Measurements from ENCODE around the gene DDT.
"Not testable (repeated sequence)": the region's sequence is repeated elsewhere in the genome, so short reads cannot be mapped to it uniquely, and the experiment has no call there.

The DDT gene

DNA sequence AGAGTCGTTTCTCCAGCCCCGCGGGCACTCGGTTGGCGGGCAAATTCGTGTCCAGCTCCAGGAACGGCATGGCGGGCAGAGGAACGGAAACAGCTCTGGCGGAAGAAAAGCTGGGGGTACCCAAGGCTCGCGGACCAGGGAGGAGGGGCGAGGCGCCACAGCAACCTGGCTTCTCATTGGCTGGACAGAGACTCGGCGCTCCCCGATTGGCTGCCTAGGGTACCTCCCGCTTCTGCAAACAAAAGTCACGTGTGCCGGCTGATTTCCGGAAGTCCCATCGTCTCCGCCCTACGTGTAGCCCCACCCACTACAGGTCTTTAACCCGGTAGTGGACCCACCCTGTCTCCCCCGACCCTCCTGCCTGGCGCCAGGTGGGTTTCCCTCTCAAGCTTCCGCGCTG lies at the start of gene DDT:
Gene DDT (minus strand): TSS at position 97 of the 400 bp plus-strand sequence. CDS start 27 bp downstream, at position 70.
- not testable (repeated sequence) for DNase-seq

DNA sequence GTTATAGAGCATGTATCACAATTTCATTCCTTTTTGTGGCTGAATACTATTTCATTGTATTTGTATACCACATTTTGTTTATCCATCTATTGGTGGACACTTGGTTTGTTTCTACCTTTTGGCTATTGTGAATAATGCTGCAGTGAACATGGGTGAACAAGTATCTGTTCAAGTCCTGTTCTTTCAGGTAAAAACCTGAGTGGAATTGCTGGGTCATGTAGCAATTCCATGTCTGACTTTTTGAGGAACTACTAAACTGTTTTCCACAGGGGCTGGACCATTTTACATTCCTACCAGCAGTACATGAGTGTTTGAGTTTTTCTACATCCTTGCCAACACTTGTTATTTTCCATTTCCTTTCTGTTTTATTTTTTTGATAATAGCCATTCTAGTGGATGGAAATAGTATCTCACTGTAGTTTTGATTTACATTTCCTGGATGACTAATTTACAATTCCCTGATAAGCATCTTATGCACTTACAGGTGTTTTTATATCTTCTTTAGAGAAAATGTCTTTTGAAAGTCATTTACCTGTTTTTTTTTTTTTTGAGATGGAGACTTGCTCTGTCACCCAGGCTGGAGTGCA lies 49.1 kb upstream of the DDT start:
- DNase-seq: no peak

DNA sequence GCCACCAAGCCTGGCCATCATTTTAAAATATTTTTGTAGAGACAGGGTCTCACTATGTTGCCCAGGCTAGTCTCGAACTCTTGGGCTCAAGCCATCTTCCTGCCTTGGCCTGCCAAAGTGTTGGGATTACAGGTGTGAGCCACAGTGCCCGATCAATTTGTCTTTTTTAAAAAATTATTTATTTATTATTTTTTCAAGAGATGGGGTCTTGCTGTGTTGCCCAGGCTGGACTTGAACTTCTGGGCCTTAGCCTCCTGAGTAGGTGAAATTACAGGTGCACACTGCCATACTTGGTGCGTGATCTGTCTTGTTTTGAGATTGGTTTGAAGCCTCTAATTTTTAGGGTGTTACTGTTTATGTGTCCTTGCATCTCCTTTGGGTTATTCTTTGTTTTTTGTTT lies 47.1 kb upstream of the DDT start:
- no peak for DNase-seq

DNA sequence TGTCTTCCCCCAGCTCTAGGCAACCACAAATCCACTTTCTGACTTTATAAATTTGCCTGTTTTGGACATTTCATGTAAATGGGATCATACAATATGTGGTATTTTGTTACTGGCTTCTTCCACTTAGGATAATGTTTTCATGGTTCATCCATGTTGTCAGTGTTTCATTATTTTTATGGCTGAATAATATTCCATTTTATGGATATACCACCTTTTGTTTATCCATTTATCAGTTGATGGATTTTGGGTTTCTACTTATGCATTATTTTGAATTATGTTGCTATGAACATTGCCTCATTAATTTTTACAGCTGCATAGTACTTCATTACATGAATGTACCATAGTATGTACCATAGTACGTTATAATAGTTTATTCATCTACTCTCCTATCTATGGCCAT lies 41.9 kb upstream of the DDT start:
- DNase-seq: no peak

DNA sequence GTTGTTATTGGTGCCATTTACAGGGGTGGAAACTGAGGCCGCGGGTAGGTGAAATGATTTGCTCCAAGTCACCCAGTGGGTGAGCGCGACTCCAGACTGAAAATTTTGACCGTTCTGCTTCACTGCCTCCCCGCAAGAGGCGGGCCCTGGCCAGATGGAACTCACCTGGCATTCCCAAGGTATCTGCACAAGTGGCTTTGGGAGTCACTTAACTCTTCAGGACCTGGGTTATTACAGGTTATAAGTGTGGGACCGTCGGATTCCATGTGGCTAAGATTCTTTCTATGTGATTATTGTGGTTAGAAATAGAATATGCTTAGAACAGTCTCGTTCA lies 37.5 kb upstream of the DDT start:
- no peak for DNase-seq

DNA sequence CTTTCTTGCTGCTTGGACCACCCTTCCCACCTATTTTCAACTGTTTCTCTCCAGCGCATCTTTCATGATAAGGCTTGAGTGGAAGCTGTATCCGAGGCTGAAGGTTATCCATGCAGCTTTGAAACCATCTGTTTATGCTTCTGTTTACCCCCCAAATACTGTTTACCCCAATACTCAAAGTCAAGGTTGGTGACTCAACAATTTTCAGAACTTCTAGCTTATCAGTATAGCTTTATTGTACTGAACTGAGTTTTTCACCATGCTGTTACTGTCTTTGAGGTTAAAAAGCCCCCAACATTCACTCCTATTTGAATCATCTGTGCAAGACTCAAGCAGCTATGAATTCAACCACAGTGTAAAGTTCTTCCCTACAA lies 35.8 kb upstream of the DDT start:
- no peak for DNase-seq

DNA sequence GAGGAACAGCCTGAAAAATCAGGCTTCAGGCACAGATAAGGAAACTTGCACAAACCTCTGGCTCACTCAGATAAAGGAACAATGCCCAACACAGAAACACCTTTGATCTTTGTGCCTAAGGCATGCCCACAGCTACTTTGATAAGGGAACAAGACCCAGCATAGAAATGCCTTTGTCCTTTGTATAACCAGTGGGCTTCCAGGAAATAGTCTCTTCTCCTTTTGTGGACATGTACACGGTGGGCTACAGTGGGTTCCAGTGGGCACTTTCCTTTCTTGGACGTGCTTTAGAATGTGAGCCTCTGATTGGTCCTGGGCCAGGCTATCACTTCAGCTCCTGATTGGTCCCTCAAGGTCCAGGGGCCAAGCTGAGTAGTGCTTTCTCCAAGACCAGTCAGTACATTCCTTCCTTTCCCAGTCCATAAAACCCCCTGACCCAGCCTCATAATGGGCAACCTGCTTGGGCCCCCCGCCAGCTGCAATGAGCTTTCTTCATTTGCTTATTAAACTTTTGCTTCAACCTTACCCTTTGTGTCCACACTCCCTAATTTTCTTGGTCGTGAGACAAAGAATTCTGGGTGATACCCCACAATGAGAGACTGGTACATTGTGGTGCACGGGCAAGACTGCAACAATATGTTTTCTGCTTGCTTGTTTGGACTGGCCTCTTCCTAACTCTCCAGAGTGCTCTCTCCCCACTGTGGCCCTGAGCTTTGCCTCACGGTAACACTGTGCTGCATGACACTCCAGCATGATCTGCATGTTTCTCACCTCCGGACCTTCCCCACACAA lies 35.2 kb upstream of the DDT start:
- DNase-seq: no peak

DNA sequence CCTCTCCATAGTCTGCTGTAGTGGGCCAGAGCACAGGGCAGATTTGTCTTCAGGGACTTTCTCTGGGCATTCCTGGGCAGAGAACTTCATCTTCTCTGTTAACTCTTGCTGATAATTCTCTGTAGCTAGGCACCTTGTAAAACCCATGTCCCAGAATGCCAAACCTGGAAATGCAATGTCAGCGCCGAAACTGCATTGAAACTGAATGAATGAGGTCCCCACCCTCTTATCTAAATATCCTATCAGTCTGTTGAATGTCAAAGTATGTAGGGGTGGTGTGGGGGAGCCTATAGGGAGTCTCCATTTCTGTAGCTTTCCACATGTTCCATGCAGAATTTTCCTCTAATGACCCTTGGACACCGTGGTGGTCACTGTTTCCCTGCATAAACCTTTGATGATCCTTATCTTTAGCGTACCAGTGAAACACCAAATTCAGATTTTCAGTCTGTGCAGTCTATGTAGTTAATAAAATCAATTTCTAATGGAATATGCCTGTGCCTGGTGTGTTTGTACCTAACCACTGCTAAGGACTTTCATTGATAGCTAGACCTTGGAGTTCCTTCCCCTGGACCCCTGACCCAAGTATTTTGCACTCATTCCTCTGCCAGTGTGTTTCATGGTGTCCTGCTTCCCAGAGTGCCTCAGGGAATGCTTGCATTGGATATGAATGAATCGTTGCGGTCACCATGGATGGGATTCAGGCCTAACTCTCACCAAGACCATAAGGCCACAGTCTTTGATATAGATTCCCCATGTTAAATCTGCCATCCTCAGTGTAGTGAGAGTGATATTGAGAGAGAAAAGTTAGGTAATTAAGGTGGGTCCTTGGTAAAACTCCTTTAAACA lies 34.4 kb upstream of the DDT start:
- no peak for DNase-seq

DNA sequence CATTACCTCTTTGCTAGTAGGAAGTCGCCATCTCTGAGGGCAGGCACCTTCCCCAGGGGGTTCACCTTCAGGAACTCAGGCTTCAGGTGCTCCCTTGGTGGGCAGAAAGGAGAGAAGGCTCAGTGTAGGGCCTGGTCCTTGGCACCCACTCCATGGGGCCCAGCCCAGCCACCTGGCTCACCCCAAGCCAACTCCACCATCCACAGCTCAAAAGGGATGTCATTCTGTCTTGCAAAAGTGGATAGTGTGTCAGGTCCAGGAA lies 33.7 kb upstream of the DDT start:
- DNase-seq: no peak

DNA sequence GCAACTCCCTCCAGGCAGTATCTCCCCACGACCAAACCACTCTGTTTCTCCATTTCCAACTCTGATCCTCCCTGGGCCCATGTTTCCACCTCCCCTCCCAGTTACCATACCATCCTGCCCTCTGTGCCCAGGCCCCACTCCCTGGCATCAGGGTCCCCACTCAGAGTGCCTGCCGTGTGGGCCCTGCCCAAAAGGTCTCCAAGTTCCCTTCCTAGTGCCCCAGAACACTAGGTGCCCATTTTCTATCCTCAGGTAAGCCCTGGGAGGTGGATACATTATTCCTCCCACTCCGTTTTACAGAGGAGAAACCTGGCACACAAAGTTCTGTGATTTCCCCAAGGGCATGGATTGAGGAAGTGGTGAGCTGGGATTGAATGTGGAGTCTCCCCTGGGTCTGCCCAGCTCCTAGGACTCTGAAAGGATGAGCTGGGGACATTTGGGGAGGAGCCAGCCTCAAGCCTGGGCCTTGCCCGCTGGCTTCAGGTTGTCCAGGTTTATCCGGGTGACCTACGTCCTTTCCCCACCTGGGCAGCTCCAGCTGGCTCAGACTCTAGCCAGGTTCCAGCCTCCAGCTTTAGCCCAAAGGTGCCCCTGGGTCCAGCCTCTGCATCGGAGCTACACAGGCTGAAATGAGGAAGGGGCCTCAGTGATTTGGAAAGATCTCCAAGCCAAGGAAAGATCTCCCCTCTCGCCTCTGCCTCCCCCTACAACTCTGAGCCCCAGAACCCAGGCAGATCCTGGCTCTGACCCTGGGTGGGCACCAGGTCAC lies 33.2 kb upstream of the DDT start:
- DNase-seq: no peak

DNA sequence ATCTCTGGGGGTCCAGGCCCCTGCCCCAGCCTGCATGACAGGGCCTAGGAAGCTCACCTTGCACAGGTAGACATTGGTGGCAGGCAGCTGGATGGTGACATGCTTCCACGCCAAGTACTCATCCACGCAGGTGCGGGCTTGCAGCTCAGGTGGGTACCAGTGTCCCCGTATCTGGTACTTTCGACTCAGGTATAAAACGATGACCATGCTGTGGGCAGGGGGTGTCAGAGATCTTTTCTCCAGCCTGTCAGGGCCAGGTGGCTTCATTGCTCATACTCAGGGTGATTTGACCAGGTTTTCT lies 32.6 kb upstream of the DDT start:
- no peak for DNase-seq

DNA sequence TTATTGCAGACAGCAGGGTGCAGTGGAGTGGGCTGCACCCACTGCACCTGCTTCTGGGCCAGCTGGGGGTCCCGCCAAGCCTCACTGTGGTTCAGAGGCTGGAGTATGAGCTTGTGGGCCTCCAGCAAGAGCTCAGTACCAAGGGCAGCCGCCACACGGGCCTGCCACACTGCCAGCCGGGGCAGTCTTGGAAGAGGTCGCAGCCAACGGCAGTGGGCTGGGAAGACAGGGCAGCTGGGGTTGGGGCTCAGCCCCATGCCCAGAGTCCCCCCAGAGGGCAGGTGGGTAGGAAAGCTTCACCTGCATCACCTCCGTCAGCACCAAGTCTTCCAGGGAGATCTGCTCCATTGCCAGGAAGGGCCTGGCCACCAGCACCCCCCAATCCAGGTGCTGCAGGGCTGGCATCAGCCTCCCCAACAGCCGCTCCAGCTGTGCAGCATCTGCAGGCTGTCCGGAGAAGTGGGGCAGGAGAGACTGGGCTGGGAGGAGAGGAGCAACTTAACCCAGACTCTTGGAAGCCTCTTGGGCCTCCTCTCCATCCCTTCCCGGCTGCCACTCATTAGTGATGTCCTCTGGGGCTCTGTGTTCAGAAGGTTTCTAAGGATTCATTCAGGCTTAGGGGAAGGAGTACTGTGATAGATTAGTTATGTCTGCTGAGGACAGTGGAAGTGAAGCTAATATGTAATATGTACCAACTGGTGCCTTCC lies 32.1 kb upstream of the DDT start:
- no peak for DNase-seq

DNA sequence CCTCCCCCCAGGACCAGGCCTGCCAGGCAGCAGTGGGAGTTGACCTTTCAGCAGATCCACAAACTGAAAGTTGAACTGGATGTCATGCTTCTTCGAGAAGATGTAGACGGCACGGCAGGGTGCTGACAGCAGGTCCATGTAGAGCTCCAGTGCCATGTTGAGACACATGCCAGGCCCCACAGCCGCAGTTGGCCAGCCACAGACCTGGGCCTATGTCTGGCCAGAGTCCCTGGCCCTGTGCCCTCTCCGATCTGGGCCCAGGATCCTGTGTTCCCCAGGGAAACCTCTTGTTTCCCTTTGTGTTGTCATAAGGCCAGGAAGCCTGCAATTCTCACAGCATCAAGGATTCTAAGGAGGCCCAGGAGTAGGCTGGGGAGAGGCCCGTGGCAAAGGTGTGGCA lies 31.0 kb upstream of the DDT start, which contains the start of gene GSTT4:
Gene GSTT4 (minus strand): TSS at position 253 of the 400 bp plus-strand sequence. CDS start 97 bp downstream, at position 156.
- no peak for DNase-seq

DNA sequence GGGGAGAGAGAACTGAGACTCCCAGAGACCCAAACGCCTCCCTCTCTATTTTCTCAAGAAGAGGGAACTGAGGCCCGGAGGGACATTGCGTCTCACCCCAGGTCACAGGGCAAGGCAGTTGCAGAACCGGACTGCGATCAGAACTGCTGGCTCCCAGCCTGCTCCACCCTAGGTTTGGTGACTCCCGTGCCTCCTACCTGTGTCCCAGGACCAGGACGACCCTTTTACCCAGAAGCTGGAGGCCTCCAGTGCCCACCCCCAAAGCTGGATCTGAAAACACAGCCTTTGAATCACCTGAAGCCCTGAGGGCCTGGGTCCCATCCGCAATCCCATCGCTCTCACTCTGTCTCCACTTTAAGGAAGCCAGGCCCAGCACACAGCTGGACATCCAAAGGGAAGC lies 29.6 kb upstream of the DDT start:
- DNase-seq: no peak

DNA sequence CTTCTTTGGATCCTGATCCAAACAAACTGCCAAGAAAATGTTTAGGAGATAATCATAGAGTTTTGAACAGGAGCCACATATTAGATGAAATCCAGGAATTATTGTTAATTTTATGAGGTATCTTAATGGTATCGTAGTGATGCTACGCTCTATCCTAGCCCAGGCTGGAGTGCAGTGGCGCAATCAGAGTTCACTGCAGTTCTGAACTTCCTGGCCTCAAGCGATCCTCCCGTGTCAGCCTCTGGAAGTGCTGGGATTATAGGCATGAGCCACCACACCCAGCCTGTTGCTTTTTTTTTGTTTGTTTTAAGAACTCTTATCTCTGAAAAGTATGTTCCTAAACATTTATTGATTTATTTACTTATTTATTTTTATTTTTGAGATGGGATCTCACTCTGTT lies 28.6 kb upstream of the DDT start:
- no peak for DNase-seq

DNA sequence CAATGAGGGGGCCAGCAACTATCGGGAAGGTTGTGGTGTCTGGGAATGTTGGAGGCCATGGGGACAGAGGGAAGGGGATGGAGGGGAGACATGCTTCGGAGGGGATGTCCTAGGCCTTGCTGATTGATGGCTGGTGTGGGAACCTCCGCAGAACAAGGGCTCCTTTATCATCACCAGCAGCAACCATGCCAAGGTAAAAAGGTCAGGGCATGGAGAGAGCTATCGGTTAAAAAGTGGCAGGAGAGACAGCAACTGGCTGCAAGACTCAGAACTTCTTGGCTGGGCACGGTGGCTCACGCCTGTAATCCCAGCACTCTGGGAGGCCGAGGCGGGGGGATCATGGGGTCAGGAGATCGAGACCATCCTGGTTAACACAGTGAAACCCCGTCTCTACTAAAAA lies 28.0 kb upstream of the DDT start:
- no peak for DNase-seq

DNA sequence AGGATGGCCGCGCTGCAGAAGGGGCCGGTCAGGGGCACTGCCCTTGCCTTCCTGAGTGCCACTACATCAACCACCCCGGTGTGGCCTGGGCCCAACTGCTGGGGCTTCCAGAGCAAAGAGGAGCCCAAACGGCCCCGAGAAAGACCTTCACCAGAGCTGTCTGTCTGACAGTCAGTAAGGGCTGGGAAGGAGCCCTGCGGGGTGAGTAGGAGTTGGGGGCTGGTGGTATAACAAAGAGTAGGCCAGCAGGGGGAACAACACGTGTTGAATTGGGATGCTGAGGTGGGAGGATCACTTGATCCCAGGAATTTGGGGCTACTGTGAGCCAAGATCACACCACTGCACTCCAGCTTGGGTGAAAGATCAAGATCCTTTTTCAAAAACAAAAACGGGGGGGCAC lies 27.1 kb upstream of the DDT start:
- no peak for DNase-seq

DNA sequence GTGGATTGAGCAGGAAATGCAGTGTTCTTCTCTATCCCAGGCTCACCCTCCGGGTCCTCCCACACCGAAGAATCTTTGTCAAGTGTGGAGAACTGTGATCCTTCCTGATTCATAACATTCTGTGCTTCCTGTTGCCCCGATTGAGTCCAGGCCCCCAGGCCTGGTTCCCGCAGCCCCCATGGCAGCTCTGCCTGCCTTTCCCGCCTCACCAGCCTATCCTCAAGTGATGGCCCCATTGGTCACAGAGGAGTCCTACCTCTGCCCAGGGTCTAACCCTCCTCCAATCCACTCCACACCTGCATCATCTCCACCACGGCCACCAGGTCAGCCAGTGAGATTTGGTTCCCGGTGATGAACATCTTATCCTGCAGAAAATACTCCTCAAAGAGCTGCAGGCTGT lies 25.5 kb upstream of the DDT start:
- DNase-seq: not testable (repeated sequence)

DNA sequence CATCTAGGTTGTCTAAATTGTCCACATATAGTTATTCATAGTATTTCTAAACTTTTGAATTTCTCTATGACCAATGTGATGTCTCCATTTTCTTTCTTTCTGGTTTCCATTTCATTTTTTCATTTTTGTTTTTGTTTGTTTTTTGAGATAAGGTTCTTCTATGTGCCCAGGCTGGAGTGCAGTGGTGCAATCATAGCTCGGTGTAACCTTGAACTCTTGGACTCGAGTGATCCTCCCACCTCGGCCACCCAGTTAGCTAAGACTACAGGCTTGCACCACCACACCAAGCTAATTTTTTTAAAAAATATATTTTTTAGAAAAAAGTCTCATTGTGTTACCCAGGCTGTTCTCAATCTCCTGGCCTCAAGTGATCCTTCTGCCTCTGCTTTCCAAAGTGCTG lies 22.9 kb upstream of the DDT start:
- DNase-seq: no peak

DNA sequence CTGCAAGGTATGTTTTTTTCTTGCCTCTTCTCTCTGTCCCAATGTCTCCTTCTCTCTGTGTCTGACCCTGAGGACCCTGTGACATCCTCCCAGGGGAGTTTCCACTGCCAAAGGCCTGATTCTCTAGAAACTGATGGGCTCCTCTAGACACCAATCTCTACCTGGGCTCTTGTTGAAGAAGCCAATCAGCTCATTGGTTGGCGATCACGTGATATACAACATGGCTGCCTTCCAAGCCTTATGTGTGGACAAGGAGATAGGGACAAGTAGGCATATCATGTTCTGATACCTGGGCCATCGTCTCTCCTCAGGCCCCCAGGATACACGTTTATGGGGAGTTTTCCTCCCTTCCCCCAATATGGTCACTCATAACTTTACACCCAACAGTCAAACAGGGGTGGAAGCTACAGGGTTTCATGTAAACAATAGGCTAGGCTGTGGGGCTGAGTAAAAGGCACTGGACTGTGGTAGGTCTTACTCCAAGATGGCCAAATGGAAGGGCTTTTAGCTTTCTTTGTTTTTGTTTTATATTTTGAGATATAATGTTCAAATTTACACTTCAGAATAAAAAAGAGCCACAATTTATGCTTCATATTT lies 19.4 kb upstream of the DDT start:
- DNase-seq: not testable (repeated sequence)

DNA sequence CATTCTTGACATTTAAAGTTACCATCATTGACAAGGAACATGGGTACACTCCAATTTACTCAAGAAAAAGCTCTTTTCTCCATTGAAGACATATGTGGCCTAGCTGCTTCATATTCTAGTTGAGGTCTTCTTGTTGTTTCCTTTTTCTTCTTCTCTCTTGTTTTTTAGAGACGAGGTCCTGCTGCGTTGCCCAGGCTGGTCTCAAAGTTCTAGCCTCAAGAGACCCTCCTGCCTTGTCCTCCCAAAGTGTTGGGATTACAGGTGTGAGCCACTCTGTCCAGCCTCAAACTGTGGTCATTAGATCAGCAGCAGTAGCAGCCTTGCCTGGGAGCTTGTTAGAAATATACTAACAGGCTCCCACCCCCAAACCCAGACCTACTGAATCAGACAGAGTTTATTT lies 18.8 kb upstream of the DDT start:
- not testable (repeated sequence) for DNase-seq

DNA sequence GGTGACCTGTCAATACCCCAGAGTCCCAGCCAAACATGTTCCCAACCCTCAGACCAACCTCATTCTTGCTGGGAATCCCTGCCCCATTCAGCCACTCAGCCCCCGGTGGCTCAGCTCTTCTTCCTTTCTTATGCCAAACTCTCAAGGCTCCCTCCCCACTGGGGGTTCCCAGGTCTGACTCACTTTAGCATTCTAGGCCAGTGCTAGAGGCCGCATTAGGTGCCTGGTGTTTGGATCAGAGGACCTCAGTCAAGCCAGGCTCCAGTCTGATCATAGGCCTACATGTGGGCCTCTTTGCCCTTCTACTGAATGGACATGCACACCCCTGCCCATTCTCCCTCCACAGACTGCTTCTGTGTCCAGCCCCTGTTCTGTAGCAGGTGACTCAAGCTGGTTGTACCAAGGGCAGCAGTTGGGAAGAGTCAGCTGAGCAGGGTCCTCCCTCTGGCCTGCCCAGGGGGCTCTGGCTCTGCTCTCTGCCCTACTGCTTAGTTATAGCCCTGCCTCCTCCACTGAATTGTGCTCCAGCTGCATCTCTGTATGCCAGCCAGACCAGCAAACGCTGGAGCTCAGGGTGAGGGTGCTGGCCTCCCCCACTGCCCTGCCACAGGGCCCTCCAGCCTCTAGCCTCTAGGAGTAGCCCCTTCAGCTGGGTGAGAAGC lies 15.5 kb upstream of the DDT start:
- DNase-seq: peak; percentile 1

Measured in activated CD4-positive, alpha-beta T cell treated with anti-CD3 and anti-CD28 coated beads for 48 hours (primary cell).